ENCODE measurements around the gene SLC6A3. TPM values are rescaled to one million over a fixed set of nuclear protein-coding genes. Genes with fewer than 3 reads are reported as not detected.

SLC6A3 gene
- total RNA-seq (2014; rRNA removed; shearing (Covaris generic)) = not detected in 2 replicates

DNA sequence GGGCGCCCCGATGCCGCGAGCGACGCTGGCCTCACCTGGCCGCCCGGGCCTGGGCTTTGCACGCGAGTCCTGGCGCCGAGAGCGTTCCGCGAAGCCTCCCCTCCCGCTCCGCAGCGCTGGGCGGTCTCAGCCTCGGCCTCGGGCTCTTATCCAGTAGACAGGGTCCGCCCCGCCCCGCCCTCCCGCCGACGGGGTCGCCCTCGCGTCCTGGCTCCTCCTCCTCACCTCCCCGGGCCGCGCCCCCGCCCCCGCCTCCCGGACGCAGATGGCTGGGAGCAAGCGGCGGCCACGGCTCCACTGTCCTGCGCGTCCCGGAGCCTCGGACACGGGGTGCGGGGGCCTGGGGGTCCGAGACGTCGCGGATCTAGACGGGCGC, at the start of gene SLC6A3:
TSS of gene SLC6A3 (minus strand) at position 128 of the 376 bp plus-strand sequence. CDS start 2,243 bp downstream, outside the sequence.

GRCh38 chr5:1344975-1345838, 100.0 kb downstream of the SLC6A3 start, which contains the start of gene CLPTM1L:
Gene CLPTM1L, minus strand, starts transcription at chr5:1345099. Its CDS starts 258 bp downstream, at chr5:1344841.

Other genes starting within 250 kb of the SLC6A3 start
- not detected in 2 replicates for gene SLC6A19, start 243.8 kb downstream of the SLC6A3 start, total RNA-seq (2014; rRNA removed; shearing (Covaris generic))
- not detected in 2 replicates for gene SLC6A18, start 220.1 kb downstream of the SLC6A3 start, total RNA-seq (2014; rRNA removed; shearing (Covaris generic))
- 4.1 and 5.4 TPM in 2 replicates for gene TERT, start 150.4 kb downstream of the SLC6A3 start, total RNA-seq (2014; rRNA removed; shearing (Covaris generic))
- gene CLPTM1L, start 100.3 kb downstream of the SLC6A3 start, total RNA-seq (2014; rRNA removed; shearing (Covaris generic)) = 254 and 276 TPM in 2 replicates
- gene LPCAT1, start 78.5 kb upstream of the SLC6A3 start, total RNA-seq (2014; rRNA removed; shearing (Covaris generic)) = 30.6 and 36.4 TPM in 2 replicates